H9 (cell line): ENCODE data around the gene GJB2. TPM values are rescaled to one million over a fixed set of nuclear protein-coding genes. Genes with fewer than 3 reads are reported as not detected.
A peak's percentile ranks its signal among the peaks of the same experiment; 100 is the strongest.

Source experiments
- DNase-seq: peaks from one replicate; pipeline ENCODE4 v3.0.0-alpha.2; 2017
- H2AFZ ChIP-seq: one replicate; pipeline ENCODE4 v1.6.1; 2013; ENCODE audit warnings: mild to moderate bottlenecking, low read length, control low read depth, moderate library complexity
- H2AK5ac ChIP-seq: 2 replicates; pipeline ENCODE4 v1.6.1; 2013; ENCODE audit warnings: low read length, control low read depth, mixed read lengths; ENCODE audit not compliant: insufficient read length
- H2BK120ac ChIP-seq: one replicate; pipeline ENCODE4 v1.6.1; 2013; ENCODE audit warnings: low read depth, mild to moderate bottlenecking, low read length, control low read depth, inconsistent platforms; ENCODE audit not compliant: poor library complexity, severe bottlenecking
- H2BK12ac ChIP-seq: 2 replicates; pipeline ENCODE4 v1.6.1; 2013; ENCODE audit warnings: low read length, control low read depth, mixed read lengths, low read depth; ENCODE audit not compliant: insufficient read length
- H2BK15ac ChIP-seq: 2 replicates; pipeline ENCODE4 v1.6.1; 2013; ENCODE audit warnings: low read depth, low read length, control low read depth
- H2BK20ac ChIP-seq: one replicate; pipeline ENCODE4 v1.6.1; 2013; ENCODE audit warnings: low read depth, mild to moderate bottlenecking, low read length, control low read depth, inconsistent platforms; ENCODE audit not compliant: poor library complexity, severe bottlenecking
- H2BK5ac ChIP-seq: 2 replicates; pipeline ENCODE4 v1.6.1; 2013; ENCODE audit warnings: low read length, control low read depth, mixed read lengths; ENCODE audit not compliant: insufficient read length
- H3K14ac ChIP-seq: 2 replicates; pipeline ENCODE4 v1.6.1; 2013; ENCODE audit warnings: low read length, control low read depth; ENCODE audit not compliant: insufficient read depth
- H3K18ac ChIP-seq: 2 replicates; pipeline ENCODE4 v1.6.1; 2013; ENCODE audit warnings: low read depth, mild to moderate bottlenecking, mixed read lengths, low read length, control low read depth; ENCODE audit not compliant: insufficient read length
- H3K23ac ChIP-seq: 2 replicates; pipeline ENCODE4 v1.6.1; 2013; ENCODE audit warnings: low read length, control low read depth, mixed read lengths, low read depth; ENCODE audit not compliant: insufficient read length
- H3K23me2 ChIP-seq: 2 replicates; pipeline ENCODE4 v1.6.1; 2013; ENCODE audit warnings: low read depth, mild to moderate bottlenecking, mixed read lengths, low read length, control low read depth; ENCODE audit not compliant: insufficient read length, poor library complexity, severe bottlenecking
- H3K27ac ChIP-seq: 2 replicates; pipeline ENCODE4 v1.5.1; 2013; ENCODE audit warnings: low read length, control low read depth, mixed read lengths, low read depth; ENCODE audit not compliant: insufficient read length
- H3K27me3 ChIP-seq: 2 replicates; pipeline ENCODE4 v1.6.1; 2013; ENCODE audit warnings: low read length, control low read depth, inconsistent platforms; ENCODE audit not compliant: insufficient read depth
- H3K4ac ChIP-seq: 2 replicates; pipeline ENCODE4 v1.6.1; 2013; ENCODE audit warnings: low read depth, mild to moderate bottlenecking, control low read depth, inconsistent platforms, low read length, moderate library complexity
- H3K4me1 ChIP-seq: 2 replicates; pipeline ENCODE4 v1.6.1; 2013; ENCODE audit warnings: low read length, control low read depth, inconsistent platforms; ENCODE audit not compliant: insufficient read depth
- H3K4me2 ChIP-seq: 2 replicates; pipeline ENCODE4 v1.6.1; 2013; ENCODE audit warnings: low read length, control low read depth, mixed read lengths; ENCODE audit not compliant: insufficient read length, insufficient read depth
- H3K56ac ChIP-seq: 2 replicates; pipeline ENCODE4 v1.6.1; 2013; ENCODE audit warnings: low read depth, mild to moderate bottlenecking, mixed read lengths, low read length, control low read depth; ENCODE audit not compliant: insufficient read length
- H3K79me1 ChIP-seq: 2 replicates; pipeline ENCODE4 v1.6.1; 2013; ENCODE audit warnings: low read depth, mild to moderate bottlenecking, moderate library complexity, low read length, control low read depth, inconsistent platforms; ENCODE audit not compliant: insufficient read depth, poor library complexity, severe bottlenecking
- H3K79me2 ChIP-seq: 2 replicates; pipeline ENCODE4 v1.6.1; 2013; ENCODE audit warnings: low read length, control low read depth, inconsistent platforms; ENCODE audit not compliant: insufficient read depth
- H3K9ac ChIP-seq: 2 replicates; pipeline ENCODE4 v1.6.1; 2013; ENCODE audit warnings: low read length, control low read depth, mixed read lengths; ENCODE audit not compliant: insufficient read length; ENCODE audit errors: extremely low read depth
- H3K9me3 ChIP-seq: one replicate; pipeline ENCODE4 v1.6.1; 2013; ENCODE audit warnings: low read depth, low read length, inconsistent platforms; ENCODE audit not compliant: control insufficient read depth
- H3T11ph ChIP-seq: one replicate; pipeline ENCODE4 v1.6.1; 2013; ENCODE audit warnings: mild to moderate bottlenecking, low read length, control low read depth, inconsistent platforms
- H4K20me1 ChIP-seq: one replicate; pipeline ENCODE4 v1.6.1; 2013; ENCODE audit not compliant: control insufficient read depth, insufficient read length, insufficient read depth
- H4K5ac ChIP-seq: 2 replicates; pipeline ENCODE4 v1.6.1; 2013; ENCODE audit warnings: low read depth, mild to moderate bottlenecking, mixed read lengths, low read length, control low read depth; ENCODE audit not compliant: insufficient read length
- H4K8ac ChIP-seq: replicated peaks from 2 replicates; pipeline ENCODE4 v1.6.1; 2013; ENCODE audit warnings: low read length, control low read depth, mixed read lengths, low read depth; ENCODE audit not compliant: insufficient read length
- H4K91ac ChIP-seq: 2 replicates; pipeline ENCODE4 v1.6.1; 2013; ENCODE audit warnings: low read depth, mild to moderate bottlenecking, moderate library complexity, mixed read lengths, low read length, control low read depth; ENCODE audit not compliant: insufficient read length
- H3K27ac Mint-ChIP-seq, 3 experiments: 2 replicates in 2 of 3; 3 replicates in 1 of 3; pipeline ENCODE4 v1.8.0; 2020 to 2021; ENCODE audit warnings: mixed read lengths in 3 of 3, mild to moderate bottlenecking in 1 of 3, moderate library complexity in 1 of 3
- H3K27me3 Mint-ChIP-seq: 2 replicates; pipeline ENCODE4 v1.8.0; 2021; ENCODE audit warnings: low read depth, mild to moderate bottlenecking, moderate library complexity, mixed read lengths
- H3K36me3 Mint-ChIP-seq, 3 experiments: 2 replicates in 2 of 3; 3 replicates in 1 of 3; pipeline ENCODE4 v1.8.0; 2020 to 2021; ENCODE audit warnings: low read depth in 3 of 3, mixed read lengths in 3 of 3; ENCODE audit not compliant: insufficient read depth in 1 of 3
- H3K4me1 Mint-ChIP-seq, 2 experiments: 2 replicates each; pipeline ENCODE4 v1.8.0; 2020; ENCODE audit warnings: mixed read lengths in 2 of 2
- H3K4me3 Mint-ChIP-seq, 2 experiments: 2 replicates in 1 of 2; 3 replicates in 1 of 2; pipeline ENCODE4 v1.8.0; 2020 to 2021; ENCODE audit warnings: mild to moderate bottlenecking in 2 of 2, mixed read lengths in 2 of 2, moderate library complexity in 1 of 2
- H3K9me3 Mint-ChIP-seq, 2 experiments: 2 replicates in 1 of 2; 3 replicates in 1 of 2; pipeline ENCODE4 v1.8.0; 2020; ENCODE audit warnings: mild to moderate bottlenecking in 2 of 2, mixed read lengths in 2 of 2, moderate library complexity in 1 of 2
- WGBS: extraction: QIAGEN DNeasy Blood & Tissue Kit; methylation state at CpG from one replicate; pipeline ENCODE4 v1.1.7; 2013; ENCODE audit warnings: missing lambda C conversion rate, low lambda C conversion rate, mixed read lengths; ENCODE audit not compliant: insufficient read length; ENCODE audit errors: extremely low coverage; 5-methylcytosine and 5-hydroxymethylcytosine counted together
- total RNA-seq: library from RNA; stranded (reverse); gene quantifications from 2 replicates; pipeline ENCODE4 v1.2.1, GENCODE V29; 2021
- TF ChIP-seq, protein P1 (sequence below): fragments of 200-600 bp; sonication (generic); conservative IDR thresholded peaks from 3 replicates; pipeline ENCODE4 v1.8.0; 2021; ENCODE audit warnings: antibody characterized with exemption, mild to moderate bottlenecking

The GJB2 gene
- total RNA-seq, 1 experiment from 2014 or later = 0.28 TPM

GRCh38 chr13:20142023-20142926, 50.5 kb downstream of the GJB2 start:
- peak; percentile 54 for DNase-seq
- WGBS = no CpG with 5 or more reads among the region's 84 CpGs
- Mint-ChIP-seq H3K4me3 (no peak overlapping the region), H3K36me3 (no peaks in the 10 kb centered on the region), H3K27me3 (peaks cover 21% of the 10 kb centered on the region), H3K4me1 (peaks cover 2 to 7% of the 10 kb centered on the region in 2 experiments; a peak in 3 of 4 replicates), H3K27ac (no peak overlapping the region), H3K9me3 (no peaks in the 10 kb centered on the region)
- Histone ChIP-seq H3K79me1 (no peaks in the 10 kb centered on the region), H3K23ac (no peak overlapping the region), H3K9me3 (no peaks in the 10 kb centered on the region), H4K91ac (no peak overlapping the region), H3K4me2 (no peak overlapping the region), H3K18ac (no peak overlapping the region), H3K79me2 (no peaks in the 10 kb centered on the region), H2BK20ac (no peak overlapping the region), H2BK12ac (no peak overlapping the region), H4K20me1 (no peaks in the 10 kb centered on the region), H2AK5ac (no peak overlapping the region), H2BK5ac (no peak overlapping the region), H3K9ac (no peak overlapping the region), H2BK120ac (no peak overlapping the region), H2AFZ (no peak overlapping the region), H3K27me3 (no peaks in the 10 kb centered on the region), H3T11ph (no peak overlapping the region), H3K4ac (no peak overlapping the region), H2BK15ac (no peak overlapping the region), H3K23me2 (no peaks in the 10 kb centered on the region), H4K5ac (no peak overlapping the region), H3K56ac (no peak overlapping the region), H3K27ac (no peak overlapping the region), H4K8ac (no peak overlapping the region), H3K14ac (no peak overlapping the region), H3K4me1 (no peaks in the 10 kb centered on the region)
- TF ChIP-seq, protein P1, sequence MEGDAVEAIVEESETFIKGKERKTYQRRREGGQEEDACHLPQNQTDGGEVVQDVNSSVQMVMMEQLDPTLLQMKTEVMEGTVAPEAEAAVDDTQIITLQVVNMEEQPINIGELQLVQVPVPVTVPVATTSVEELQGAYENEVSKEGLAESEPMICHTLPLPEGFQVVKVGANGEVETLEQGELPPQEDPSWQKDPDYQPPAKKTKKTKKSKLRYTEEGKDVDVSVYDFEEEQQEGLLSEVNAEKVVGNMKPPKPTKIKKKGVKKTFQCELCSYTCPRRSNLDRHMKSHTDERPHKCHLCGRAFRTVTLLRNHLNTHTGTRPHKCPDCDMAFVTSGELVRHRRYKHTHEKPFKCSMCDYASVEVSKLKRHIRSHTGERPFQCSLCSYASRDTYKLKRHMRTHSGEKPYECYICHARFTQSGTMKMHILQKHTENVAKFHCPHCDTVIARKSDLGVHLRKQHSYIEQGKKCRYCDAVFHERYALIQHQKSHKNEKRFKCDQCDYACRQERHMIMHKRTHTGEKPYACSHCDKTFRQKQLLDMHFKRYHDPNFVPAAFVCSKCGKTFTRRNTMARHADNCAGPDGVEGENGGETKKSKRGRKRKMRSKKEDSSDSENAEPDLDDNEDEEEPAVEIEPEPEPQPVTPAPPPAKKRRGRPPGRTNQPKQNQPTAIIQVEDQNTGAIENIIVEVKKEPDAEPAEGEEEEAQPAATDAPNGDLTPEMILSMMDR = no peak
